ENCODE data around the gene SMG6.

Gene SMG6

GRCh38 chr17:2181206-2181896 is 122.2 kb downstream of the SMG6 start:
- no peak overlapping the region for H3K4me2 ChIP-seq (ENCODE audit: low read depth, low read length, poor library complexity, severe bottlenecking)
- no peaks in the 10 kb centered on the region for H3K9me3 ChIP-seq (ENCODE audit: insufficient read depth, low read length)
- TF ChIP-seq EZH2phosphoT487 (conservative IDR thresholded peaks at IDR 0.05; ENCODE audit: low read length) (no peak), CTCF (IDR thresholded peaks at IDR 0.05; ENCODE audit: insufficient read depth, low read length, poor library complexity, severe bottlenecking) (no peak)
- no peak overlapping the region for H3K9ac ChIP-seq (ENCODE audit: low read length)
- H3K27ac ChIP-seq (ENCODE audit: low read depth, low read length): no peak overlapping the region
- H2AFZ ChIP-seq (ENCODE audit: low read depth, low read length, severe bottlenecking): no peak overlapping the region
- no peaks in the 10 kb centered on the region for H3F3A ChIP-seq (ENCODE audit: insufficient read depth)
- no peaks in the 10 kb centered on the region for H4K20me1 ChIP-seq (ENCODE audit: low read depth, low read length)
- no peak overlapping the region for H3K4me3 ChIP-seq (ENCODE audit: insufficient read depth, low read length, poor library complexity, severe bottlenecking)
- no peaks in the 10 kb centered on the region for H3K79me2 ChIP-seq (ENCODE audit: insufficient read depth, low read length)
- no peaks in the 10 kb centered on the region for H3K36me3 ChIP-seq (ENCODE audit: low read length)
- H3K27me3 ChIP-seq (ENCODE audit: low read length): no peaks in the 10 kb centered on the region
- H3K9me2 ChIP-seq (replicated peaks; ENCODE audit: insufficient read depth, low read length): no peaks in the 10 kb centered on the region

GRCh38 chr17:2180768-2181167 is 122.8 kb downstream of the SMG6 start:
- H3K9me2 ChIP-seq (replicated peaks; ENCODE audit: insufficient read depth, low read length): no peaks in the 10 kb centered on the region
- no peaks in the 10 kb centered on the region for H3K27me3 ChIP-seq (ENCODE audit: low read length)
- no peaks in the 10 kb centered on the region for H3F3A ChIP-seq (ENCODE audit: insufficient read depth)
- no peak overlapping the region for H3K27ac ChIP-seq (ENCODE audit: low read depth, low read length)
- no peaks in the 10 kb centered on the region for H4K20me1 ChIP-seq (ENCODE audit: low read depth, low read length)
- H3K4me2 ChIP-seq (ENCODE audit: low read depth, low read length, poor library complexity, severe bottlenecking): no peak overlapping the region
- no peaks in the 10 kb centered on the region for H3K9me3 ChIP-seq (ENCODE audit: insufficient read depth, low read length)
- no peak overlapping the region for H3K4me3 ChIP-seq (ENCODE audit: insufficient read depth, low read length, poor library complexity, severe bottlenecking)
- no peak overlapping the region for H3K9ac ChIP-seq (ENCODE audit: low read length)
- no peaks in the 10 kb centered on the region for H3K36me3 ChIP-seq (ENCODE audit: low read length)
- TF ChIP-seq EZH2phosphoT487 (conservative IDR thresholded peaks at IDR 0.05; ENCODE audit: low read length) (no peak), CTCF (IDR thresholded peaks at IDR 0.05; ENCODE audit: insufficient read depth, low read length, poor library complexity, severe bottlenecking) (no peak)
- H3K79me2 ChIP-seq (ENCODE audit: insufficient read depth, low read length): no peaks in the 10 kb centered on the region
- H2AFZ ChIP-seq (ENCODE audit: low read depth, low read length, severe bottlenecking): no peak overlapping the region

GRCh38 chr17:2179615-2180295 is 123.8 kb downstream of the SMG6 start:
- Histone ChIP-seq H3F3A (ENCODE audit: insufficient read depth) (no peaks in the 10 kb centered on the region), H3K9ac (ENCODE audit: low read length) (no peak overlapping the region), H3K79me2 (ENCODE audit: insufficient read depth, low read length) (no peaks in the 10 kb centered on the region), H3K27ac (ENCODE audit: low read depth, low read length) (no peak overlapping the region), H3K27me3 (ENCODE audit: low read length) (no peaks in the 10 kb centered on the region), H3K4me3 (ENCODE audit: insufficient read depth, low read length, poor library complexity, severe bottlenecking) (no peak overlapping the region), H3K9me3 (ENCODE audit: insufficient read depth, low read length) (no peaks in the 10 kb centered on the region), H2AFZ (ENCODE audit: low read depth, low read length, severe bottlenecking) (no peak overlapping the region), H4K20me1 (ENCODE audit: low read depth, low read length) (no peaks in the 10 kb centered on the region), H3K4me2 (ENCODE audit: low read depth, low read length, poor library complexity, severe bottlenecking) (no peak overlapping the region), H3K9me2 (replicated peaks; ENCODE audit: insufficient read depth, low read length) (no peaks in the 10 kb centered on the region), H3K36me3 (ENCODE audit: low read length) (no peaks in the 10 kb centered on the region)
- TF ChIP-seq CTCF (IDR thresholded peaks at IDR 0.05; ENCODE audit: insufficient read depth, low read length, poor library complexity, severe bottlenecking): no peak
- TF ChIP-seq EZH2phosphoT487 (conservative IDR thresholded peaks at IDR 0.05; ENCODE audit: low read length): no peak
